BJ (cell line): ENCODE data around the gene KATNAL1. TPM values are rescaled to one million over a fixed set of nuclear protein-coding genes. Genes with fewer than 3 reads are reported as not detected.
A peak's percentile ranks its signal among the peaks of the same experiment; 100 is the strongest.
"Not testable (repeated sequence)": the region's sequence is repeated elsewhere in the genome, so short reads cannot be mapped to it uniquely, and the experiment has no call there.

Source experiments
- CTCF ChIA-PET: fragments of 350-600 bp; formaldehyde crosslinking; extraction: SDS; loops from one replicate; lab custom pipeline; 2021; ENCODE audit warnings: antibody characterized with exemption, inconsistent platforms; lab: Yijun Ruan, JAX
- POLR2A ChIA-PET: fragments of 300-600 bp; sonication (Branson Sonifier 250); formaldehyde crosslinking; extraction: SDS; loops from one replicate; lab custom pipeline; 2021; ENCODE audit warnings: antibody characterized with exemption; lab: Charles Lee
- DNase-seq: peaks from one replicate; pipeline ENCODE4 v3.0.0-alpha.2; 2011; ENCODE audit warnings: low read depth
- H3K27me3 ChIP-seq: 2 replicates; pipeline ENCODE4 v1.6.0; 2011; ENCODE audit warnings: low read length; ENCODE audit not compliant: control insufficient read depth, insufficient read depth
- H3K36me3 ChIP-seq: 2 replicates; pipeline ENCODE4 v1.5.1; 2011; ENCODE audit warnings: low read length; ENCODE audit not compliant: control insufficient read depth, insufficient read depth
- H3K4me3 ChIP-seq: 2 replicates; pipeline ENCODE4 v1.5.1; 2011; ENCODE audit warnings: low read depth, mild to moderate bottlenecking, control low read depth, low read length
- CTCF ChIP-seq: IDR thresholded peaks from 2 replicates; pipeline ENCODE4 v1.5.1; 2011; ENCODE audit warnings: low read depth, mild to moderate bottlenecking, control low read depth, inconsistent platforms, low read length, moderate library complexity; ENCODE audit not compliant: insufficient read depth
- polyA plus RNA-seq: library from polyadenylated mRNA; depleted of rRNA; stranded (reverse); fragments of >200 nt; gene quantifications from 2 replicates; pipeline ENCODE4 v1.2.3, GENCODE V29; 2011

Gene KATNAL1
- polyA plus RNA-seq, 1 experiment, result 9.1 TPM

- Histone ChIP-seq H3K36me3 (no peaks in the 10 kb centered on the region; the same call in 1 of the 2 replicates), H3K27me3 (no peaks in the 10 kb centered on the region), H3K4me3 (no peak overlapping the region)
- DNase-seq, result no peak
- POLR2A ChIA-PET, result no interaction called here
- TF ChIP-seq CTCF, result no peak
- CTCF ChIA-PET, result no interaction called here
Measured at GRCh38 chr13:30268673-30269072, 38.7 kb downstream of the KATNAL1 start.

GRCh38 chr13:30266756-30267155 is 40.6 kb downstream of the KATNAL1 start:
- CTCF ChIA-PET, result no interaction called here

GRCh38 chr13:30259149-30259733 is 48.1 kb downstream of the KATNAL1 start:
- POLR2A ChIA-PET, CTCF ChIA-PET, H3K27me3 ChIP-seq, DNase-seq, H3K4me3 ChIP-seq, H3K36me3 ChIP-seq: not testable (repeated sequence)

More at GRCh38 chr13:30266756-30267155, 40.6 kb downstream of the KATNAL1 start:
- Histone ChIP-seq H3K36me3 (no peaks in the 10 kb centered on the region; the same call in 1 of the 2 replicates), H3K27me3 (no peaks in the 10 kb centered on the region), H3K4me3 (no peak overlapping the region)
- DNase-seq, result no peak
- POLR2A ChIA-PET, result no interaction called here
- no peak for TF ChIP-seq CTCF

GRCh38 chr13:30257468-30258099 is 49.8 kb downstream of the KATNAL1 start:
- Histone ChIP-seq H3K4me3 (no peak overlapping the region), H3K36me3 (peaks cover 3% of the 10 kb centered on the region), H3K27me3 (no peaks in the 10 kb centered on the region)
- no peak for TF ChIP-seq CTCF
- ChIA-PET POLR2A (no interaction called here), CTCF (interaction anchor here (0.6 kb wide), 2 partner anchors 222 to 803 kb away, joined by 3 read pairs; no protein-coding TSS in a partner anchor)
- DNase-seq, result no peak

GRCh38 chr13:30256713-30257467 is 50.5 kb downstream of the KATNAL1 start:
- no peak for DNase-seq
- TF ChIP-seq CTCF, result peak; percentile 29; the same call in 1 of the 2 replicates
- no peaks in the 10 kb centered on the region for H3K27me3 ChIP-seq
- POLR2A ChIA-PET, result no interaction called here
- H3K36me3 ChIP-seq, result peaks cover 3% of the 10 kb centered on the region
- CTCF ChIA-PET, result interaction anchor here (0.6 to 1.8 kb wide), 3 partner anchors 12 to 803 kb away, joined by 3 to 4 read pairs (median 3); no protein-coding TSS in a partner anchor
- no peak overlapping the region for H3K4me3 ChIP-seq
